Measurements from ENCODE around the gene OPTC.
"Not testable (repeated sequence)": the region's sequence is repeated elsewhere in the genome, so short reads cannot be mapped to it uniquely, and the experiment has no call there.

OPTC gene, protein sequence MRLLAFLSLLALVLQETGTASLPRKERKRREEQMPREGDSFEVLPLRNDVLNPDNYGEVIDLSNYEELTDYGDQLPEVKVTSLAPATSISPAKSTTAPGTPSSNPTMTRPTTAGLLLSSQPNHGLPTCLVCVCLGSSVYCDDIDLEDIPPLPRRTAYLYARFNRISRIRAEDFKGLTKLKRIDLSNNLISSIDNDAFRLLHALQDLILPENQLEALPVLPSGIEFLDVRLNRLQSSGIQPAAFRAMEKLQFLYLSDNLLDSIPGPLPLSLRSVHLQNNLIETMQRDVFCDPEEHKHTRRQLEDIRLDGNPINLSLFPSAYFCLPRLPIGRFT

DNA sequence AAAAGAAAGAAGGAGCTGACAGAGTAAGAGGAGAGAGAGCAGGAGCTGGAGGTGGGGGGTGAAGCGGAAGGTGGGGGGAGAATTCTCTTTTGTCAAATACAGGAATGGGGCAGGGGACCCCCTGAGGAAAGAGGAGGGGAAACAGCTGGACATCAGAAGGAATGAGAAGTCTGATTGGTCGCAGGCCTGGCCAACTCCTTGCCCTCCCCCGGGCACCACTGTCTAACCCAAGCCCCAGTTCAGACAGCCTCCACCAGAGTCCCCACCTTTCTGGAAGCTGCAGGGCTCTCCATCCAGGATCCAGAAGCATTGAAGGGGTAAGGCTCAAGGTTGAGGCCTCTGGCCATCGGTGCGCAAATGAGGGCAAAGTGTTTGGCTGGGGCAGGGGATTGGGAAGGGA, at the start of gene OPTC:
Gene OPTC, plus strand, starts transcription at position 253 of the 400 bp plus-strand sequence. CDS start 1,853 bp downstream, outside the sequence.
- no peak for DNase-seq (ENCODE audit: low read depth)

DNA sequence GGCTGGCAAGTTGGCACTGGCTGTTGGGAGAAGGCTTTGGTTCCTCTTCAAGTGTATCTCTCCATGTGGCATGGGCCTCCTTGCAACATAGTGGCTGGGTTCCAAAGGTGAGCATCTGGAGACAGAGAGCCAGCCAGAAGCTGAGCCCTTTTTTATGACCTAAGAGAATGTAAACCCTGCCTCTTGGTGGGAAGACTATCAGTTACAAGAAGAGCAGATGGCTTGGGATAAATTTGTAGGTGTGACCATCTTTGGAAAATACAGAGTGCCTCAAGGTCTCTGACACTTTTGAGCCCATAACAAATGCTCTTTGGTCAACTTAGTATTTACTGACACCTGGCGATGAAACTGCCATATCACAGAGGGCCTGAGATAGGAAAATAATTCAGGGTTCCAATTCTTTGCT, 49.8 kb upstream of the OPTC start:
- DNase-seq (ENCODE audit: low read depth) = no peak

DNA sequence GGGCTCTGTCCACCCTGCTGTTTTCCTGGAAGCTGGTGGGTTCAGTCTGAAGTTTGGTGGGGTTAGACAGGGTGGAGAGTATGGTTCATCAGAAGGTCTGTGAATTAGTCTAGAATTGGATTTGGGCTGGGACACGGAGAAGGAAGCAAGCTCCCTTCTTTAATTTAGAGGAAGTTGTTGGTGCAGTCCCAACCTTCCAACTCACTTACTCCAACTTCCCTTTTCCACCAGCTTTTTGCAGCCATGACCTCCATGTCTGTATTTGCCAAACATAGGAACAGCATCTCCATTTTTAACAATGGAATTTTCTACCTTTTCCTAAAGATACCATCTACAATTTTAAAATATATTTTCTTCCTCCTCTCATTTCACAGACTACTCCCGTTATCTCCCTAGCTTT, 46.8 kb upstream of the OPTC start:
- no peak for DNase-seq (ENCODE audit: low read depth)

DNA sequence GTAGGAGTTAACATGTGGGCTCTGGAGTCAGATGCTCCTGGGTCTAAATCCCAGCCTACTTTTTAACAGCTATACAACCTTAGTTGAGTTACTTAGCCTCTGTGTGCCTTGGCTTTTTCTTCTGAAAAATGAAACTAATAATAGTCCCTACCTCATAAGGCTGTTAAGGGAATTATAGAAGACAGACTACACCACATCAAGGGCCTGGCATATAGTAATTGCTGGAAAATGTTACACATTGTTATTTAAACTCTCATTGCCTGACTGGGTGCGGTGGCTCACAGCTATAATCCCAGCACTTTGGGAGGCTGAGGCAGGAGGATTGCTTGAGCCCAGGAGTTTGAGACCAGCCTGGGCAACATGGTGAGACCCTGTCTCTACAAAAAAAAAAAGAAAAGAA, 46.4 kb upstream of the OPTC start:
- DNase-seq (ENCODE audit: low read depth) = not testable (repeated sequence)

DNA sequence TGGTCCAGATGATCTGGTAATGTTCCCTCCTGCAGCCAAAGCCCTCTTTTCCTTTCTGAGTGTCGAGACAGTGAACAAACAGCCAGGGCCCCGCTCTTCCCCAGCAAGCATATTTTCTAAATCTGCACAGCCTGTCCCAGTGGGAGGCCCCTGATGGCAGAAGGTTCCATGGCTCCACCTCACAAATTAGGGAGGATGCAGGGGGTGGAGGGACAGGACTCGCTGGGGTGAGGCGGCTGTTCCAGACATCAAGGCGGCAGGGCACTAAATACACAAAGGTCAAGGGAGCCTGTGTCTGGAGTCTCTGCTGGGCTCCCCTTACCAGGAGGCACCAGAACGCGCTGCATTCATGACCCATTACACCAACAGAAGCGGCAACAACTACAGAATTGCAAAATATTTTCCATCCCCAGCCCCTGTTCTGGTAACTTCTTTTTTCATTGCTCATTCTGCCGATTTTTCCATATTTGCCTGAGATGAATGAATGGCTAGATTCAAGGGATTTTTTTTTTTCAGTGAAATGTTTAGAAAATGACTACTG, 45.4 kb upstream of the OPTC start:
- DNase-seq (ENCODE audit: low read depth) = no peak

DNA sequence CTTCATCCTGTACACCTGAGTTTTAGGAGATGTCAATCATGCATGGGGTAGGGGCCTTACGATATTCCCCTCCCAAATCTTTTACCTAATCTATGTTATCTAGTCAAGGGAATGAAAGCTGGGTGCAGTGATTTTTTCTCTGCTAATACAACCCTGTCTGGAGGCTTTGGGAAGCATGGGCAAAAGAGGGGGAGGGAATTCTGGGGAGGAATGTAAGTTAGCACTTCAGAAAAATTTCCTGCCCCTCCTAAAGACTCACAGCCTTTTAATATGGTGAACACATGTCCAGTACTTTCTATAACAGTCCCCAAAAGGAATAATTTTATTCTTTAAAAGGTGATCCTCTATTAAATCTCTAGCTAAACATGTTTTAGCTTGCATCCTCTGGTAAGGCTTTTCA, 44.0 kb upstream of the OPTC start:
- no peak for DNase-seq (ENCODE audit: low read depth)

DNA sequence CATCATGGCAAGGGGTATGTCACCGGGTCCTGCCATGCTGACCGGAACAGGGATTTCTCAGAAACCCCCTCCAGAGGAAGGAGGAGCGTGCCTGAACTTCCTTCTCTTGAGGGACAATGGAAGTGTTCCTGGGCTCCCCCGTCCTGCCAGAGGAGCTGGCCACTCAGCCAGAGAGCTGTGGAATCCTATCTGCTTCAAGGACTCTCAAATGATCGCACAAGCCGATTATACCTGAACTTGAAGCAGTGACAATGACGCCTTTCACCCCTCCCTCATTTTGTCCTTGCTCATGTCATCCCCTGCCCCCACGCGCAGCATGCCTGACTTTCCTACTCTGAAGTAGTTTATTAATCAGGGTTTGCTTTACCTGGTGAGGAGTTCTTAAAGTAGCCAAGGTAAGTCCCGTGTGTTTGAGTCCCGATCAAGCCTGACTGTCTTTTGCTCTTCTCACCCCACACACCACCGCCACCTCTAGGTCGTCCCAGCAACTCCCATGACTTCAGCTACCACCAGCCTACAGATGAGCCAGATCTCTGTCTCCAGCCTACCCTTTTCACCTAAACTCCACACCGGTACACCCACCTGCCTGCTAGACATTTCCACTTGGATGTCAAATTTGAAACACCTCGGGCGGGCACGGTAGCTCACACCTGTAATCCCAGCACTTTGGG, 43.3 kb upstream of the OPTC start:
- DNase-seq (ENCODE audit: low read depth) = no peak

DNA sequence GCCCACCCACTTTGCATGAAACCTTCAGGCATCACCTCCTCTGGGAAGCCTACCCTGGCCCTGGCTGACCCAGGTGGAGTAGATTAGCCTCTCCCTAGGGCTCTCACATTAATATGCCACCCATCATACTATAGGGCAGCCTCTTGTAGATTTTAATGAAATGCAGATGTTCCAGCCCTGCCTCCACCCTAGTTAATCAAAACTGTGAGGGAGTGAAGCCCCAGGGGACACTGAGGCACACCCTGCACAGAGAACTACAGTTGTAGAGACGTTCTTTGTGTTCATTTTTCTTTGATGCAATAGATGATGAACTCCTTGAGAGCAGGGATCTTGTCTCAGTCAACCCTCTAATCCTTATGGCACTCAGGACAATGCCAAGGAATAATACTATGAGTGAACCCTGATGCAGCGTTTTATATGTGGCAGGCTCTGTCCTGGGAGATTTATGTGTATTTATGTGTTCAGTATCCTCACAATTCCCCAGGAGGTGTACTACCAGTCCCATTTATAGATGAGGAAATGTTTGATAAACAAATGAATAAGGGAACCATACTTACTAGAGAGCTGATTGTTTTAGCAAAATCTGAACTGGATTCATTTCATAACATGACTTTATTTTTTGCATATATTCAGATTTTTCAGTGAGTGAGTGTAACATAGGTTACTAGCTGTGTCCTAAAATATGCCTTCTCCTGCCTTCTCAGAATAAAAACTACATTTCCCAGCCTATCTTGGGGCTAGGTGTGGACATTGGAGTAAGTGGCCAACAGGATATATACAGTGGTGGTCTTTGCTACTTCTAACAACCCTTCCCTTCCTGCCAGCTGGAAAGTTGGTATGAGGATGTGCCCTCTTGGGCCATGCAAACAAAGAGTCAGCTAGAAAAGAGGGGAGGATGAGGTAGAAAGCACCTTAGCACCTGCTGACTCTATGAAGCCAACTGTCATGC, 41.8 kb upstream of the OPTC start:
- no peak for DNase-seq (ENCODE audit: low read depth)

DNA sequence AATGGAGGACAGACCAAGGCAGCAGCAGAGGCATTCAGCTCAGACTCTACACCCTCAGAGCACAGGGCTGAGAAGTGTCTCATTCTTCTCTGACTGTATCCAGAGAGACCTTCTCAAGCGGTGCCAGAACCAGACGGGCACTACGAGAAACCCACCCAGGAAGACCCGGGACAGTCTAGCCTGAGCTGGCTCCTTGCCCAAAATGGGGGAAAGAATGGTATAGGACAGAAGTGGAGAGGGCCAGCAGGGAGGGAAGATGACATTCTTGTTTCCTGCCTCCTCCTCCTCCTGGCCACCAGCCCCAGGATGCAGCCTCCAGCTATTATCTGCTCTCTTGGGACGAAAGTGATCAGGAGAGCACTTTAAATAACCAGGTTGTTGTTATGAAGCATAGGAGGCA, 40.9 kb upstream of the OPTC start:
- no peak for DNase-seq (ENCODE audit: low read depth)

DNA sequence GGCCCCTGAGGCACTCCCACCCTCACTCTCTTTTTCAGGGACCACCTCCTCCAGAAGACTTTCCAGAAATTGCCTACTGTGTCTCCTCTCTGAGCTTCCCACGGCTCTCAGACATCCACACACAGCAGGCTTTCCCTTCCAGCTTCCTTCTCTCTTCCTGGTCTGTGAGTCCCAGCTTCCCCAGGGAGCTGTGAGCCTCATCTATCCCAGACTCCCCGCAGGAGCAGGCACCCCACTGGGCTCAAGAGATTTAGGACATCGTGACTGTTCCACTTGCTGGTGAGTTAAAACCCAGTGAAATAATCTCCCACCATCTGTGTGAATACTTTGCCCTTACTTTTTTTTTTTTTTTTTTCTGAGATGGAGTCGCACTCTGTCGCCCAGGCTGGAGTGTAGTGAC, 40.3 kb upstream of the OPTC start:
- no peak for DNase-seq (ENCODE audit: low read depth)

DNA sequence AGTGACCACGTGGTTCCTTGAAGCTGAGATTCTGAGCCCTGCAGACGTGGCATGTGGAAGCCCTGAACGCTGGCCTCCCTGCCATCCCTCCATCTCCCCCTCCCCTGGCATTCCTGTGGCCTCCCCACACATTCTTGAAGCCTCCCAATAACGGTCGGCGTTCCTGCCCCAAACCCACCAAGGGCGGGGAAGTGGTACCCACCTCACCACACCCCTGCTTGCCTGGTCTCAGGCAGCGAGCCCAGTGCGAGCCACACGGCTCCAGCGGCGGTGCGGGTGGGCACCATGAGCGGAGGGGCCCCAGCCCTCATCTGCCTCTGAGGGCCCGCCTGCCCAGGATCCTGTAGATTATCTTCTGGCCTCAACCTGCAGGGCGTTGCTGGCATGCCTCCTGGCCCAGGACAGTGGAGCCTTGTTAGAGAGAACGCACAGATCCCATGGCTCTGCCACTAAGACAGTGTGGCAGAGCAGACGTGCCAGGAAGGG, 38.9 kb upstream of the OPTC start:
- no peak for DNase-seq (ENCODE audit: low read depth)

DNA sequence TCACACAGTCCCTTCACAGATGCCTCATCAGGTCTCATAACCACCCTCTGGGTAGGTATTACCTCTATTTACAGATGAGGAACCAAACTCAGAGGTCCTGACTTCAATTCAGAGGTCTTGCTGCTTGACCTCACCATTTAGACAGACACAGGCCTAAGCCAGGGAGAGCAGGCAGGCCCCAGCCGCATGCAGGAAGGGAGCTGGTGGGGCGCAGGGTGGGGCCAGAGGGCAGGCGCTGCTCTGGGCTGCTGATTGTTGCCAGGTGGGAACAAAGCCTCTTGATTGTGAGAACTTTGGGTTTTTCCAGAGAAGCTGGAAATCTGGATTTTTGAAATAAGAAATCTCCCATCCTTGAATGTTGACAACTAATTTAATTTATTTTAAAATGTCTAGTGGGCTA, 38.2 kb upstream of the OPTC start:
- no peak for DNase-seq (ENCODE audit: low read depth)

DNA sequence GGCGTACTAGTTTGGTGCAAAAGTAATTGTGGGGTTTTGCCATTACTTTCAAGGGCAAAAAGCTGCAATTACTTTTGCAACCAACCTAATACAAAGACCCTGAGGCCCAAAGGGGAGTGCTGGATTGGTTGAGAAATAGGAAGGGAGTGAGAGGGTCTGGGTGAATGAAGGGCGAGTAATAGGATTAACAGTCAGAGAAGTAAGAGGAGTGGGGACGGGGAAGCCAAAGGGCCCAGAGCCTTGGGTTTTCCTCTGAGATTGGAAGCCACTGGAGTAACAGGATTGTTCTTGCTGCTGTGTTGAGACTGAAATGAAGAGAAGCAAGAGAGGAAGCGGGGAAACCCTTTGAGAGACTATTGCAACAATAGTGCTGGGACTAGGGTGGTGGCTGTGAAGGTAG, 37.4 kb upstream of the OPTC start:
- DNase-seq (ENCODE audit: low read depth) = no peak

DNA sequence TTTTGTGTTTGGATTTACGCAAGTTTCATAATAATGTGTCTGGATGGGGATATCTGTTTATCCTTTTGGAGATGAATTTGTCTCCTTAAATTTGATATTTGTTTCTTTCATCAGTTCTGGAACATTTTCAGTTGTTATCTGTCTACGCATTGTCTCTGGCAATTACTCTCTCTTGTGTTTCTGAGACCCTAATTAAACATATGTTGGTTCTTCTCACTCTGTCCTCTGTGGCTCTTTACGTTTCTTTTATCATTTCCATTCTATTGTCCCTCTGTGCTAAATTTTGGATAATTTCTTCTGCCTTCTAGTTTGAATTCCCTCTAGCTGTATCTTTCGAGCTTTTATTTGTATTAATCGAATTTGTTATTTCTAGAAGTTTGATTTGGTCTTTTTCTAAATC, 35.9 kb upstream of the OPTC start:
- DNase-seq (ENCODE audit: low read depth) = no peak

DNA sequence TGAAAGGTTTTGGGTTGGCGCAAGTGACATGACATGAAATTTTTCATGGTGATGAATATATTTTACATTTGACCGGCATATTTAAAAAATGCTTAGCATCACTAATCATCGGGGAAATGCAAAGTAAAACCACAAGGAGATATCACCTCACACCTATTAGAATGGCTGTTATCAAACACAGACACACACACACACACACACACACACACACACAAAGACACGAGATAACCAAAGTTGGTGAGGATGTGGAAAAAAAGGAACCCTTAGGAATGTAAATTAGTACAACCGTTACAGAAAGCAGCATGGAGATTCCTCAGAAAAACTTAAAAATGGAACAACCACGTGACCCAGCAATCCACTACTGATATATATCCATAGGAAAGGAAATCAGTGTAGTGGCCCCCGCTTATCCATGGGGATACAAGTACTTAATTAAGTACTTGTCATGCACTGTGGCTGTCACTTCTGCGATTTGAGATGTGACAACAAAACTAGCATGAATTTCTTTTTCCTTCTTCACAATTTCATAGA, 34.2 kb upstream of the OPTC start:
- DNase-seq (ENCODE audit: low read depth) = no peak

DNA sequence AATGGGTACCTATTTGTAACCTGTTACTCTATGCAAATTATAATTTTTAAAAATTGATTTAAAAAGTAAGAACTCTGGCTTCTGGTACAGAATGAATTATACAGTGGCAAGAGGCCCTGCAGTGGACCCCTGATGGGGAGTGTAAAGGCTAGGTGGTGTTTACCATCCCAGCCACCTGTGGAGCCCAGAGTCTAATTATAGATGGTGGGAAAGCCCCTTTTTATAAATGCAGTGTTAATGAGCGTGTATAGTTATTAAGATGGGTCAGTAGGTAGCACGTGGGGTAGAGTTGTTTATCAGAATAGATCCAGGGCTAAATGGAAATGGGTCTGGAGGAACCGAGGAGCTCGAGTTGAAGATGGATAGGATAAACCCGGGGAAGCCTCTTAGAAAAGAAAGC, 32.2 kb upstream of the OPTC start:
- DNase-seq (ENCODE audit: low read depth) = no peak

DNA sequence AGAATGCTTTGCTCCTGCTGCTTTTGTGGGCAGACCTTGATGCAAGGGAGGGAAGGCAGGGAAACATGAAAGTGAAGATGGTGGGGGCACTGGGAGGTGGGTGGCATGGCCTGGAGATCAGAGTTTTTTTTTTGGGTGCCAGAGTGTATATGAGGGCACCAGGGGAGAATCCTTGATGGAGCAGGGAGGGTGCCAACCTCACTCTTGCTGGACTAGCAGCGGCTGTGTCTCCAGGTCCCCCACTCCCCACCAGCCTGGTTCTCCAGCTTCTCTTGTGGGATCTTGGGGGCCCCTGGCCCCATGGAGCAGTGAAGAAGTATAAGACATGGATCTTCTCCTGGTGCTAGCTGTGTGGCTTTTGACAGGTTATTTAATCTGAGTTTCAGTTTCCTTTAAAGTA, 31.8 kb upstream of the OPTC start:
- DNase-seq (ENCODE audit: low read depth) = no peak

DNA sequence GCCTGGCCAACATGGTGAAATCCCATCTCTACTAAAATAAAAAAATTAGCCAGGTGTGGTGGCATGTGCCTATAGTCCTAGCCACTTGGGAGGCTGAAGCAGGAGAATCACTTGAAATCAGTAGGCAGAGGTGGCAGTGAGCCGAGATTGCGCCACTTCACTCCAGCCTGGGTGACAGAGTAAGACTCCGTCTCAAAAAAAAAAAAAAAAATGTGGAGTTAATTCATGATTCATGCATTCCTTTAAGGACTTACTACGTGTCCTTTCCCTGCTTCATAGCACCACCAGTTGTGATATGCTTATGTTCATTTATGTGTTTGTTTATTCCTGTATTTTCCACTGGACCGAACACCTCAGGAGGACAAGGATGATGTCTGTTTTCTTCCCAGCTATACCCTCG, 31.1 kb upstream of the OPTC start:
- no peak for DNase-seq (ENCODE audit: low read depth)

DNA sequence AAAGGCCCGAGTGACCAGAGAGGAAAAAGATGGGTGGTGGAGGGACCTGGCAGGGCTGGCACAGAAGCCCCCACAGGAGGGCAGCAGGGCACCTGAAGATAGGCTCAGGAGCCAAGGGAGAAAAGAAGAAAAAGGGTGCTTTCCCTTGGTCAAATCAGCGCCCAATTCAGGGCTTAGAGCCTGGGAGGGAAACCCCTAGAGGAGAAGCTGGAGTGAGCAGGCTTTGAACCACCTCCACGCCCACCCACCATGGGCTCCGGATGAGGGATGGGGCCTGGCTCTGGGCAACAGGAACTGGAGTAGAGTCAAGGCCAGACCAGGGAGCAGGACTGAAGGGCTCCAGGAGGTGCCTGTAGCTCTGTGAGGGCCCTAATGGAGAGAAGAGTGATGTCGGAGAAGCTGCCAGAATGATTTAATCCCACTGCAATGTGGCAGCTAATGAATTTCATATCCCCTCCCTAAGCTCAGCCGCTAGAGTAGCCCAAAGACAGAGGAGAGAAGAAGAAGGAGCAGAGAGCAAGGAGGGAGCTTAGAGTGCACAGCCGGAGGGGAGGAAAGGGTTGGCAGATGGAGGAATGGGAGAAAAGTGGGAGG, 30.4 kb upstream of the OPTC start:
- DNase-seq (ENCODE audit: low read depth) = no peak

DNA sequence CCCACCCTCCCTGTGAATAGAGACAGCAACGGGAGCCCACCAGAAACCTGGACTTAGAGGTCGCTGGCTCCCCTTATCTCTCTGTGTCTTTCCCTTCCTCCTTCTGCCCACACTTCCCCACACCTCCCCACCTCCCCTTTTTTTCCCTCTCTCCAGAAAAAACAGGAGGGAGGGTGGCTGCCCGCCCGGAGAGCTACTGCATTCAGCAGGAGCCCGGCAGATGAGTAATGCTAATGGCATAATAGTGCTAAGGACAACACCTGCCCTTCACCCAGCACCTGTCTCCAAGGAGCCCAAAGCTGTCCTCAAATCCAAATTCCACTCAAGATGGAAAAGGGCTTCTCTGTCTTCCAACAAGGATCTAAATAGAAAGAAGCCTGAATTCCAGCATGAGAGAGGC, 29.7 kb upstream of the OPTC start:
- DNase-seq (ENCODE audit: low read depth) = no peak

DNA sequence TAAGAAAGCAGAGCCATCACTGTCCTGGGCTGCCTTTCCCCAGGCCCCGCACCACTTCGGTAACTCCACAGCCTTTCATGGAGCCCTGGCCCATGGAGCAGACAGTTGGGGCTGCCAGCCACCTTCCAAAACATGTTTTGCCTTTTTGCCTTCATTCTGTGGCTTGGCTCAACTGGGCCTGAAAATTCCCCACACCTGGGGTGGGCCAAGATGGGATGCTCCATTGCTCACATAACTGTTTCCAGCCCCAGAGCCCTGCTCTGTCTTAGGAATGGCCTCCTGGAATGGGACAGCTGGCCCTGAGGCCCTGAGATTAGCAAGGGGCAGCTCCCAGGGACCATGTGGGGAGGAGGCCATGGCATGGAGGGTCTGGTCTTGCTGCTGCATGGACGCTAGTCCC, 29.2 kb upstream of the OPTC start:
- no peak for DNase-seq (ENCODE audit: low read depth)
